ENCODE data around the gene CXCL6.

CXCL6 gene

GRCh38 chr4:73853246-73853704 lies 16.8 kb downstream of the CXCL6 start, which contains the start of gene PF4V1:
TSS of gene PF4V1 (plus strand) at chr4:73853296. CDS start at chr4:73853363, 67 bp downstream.
- no peak within 1 kb of the TSS for H3K4me3 ChIP-seq (ENCODE audit: low read length)
- no peak within 1 kb of the TSS for H3K4me2 ChIP-seq (ENCODE audit: low read length)
- H3K27me3 ChIP-seq (ENCODE audit: control insufficient read depth, low read length) = no peaks in the 10 kb centered on the region
- TF ChIP-seq CTCF (IDR thresholded peaks at IDR 0.05; ENCODE audit: low read depth, low read length, poor library complexity, severe bottlenecking) = no peak
- no peak for TF ChIP-seq EZH2phosphoT487 (IDR thresholded peaks at IDR 0.05; ENCODE audit: borderline replicate concordance, low read length)
- H3K4me1 ChIP-seq (ENCODE audit: control insufficient read depth, low read length) = no peaks in the 10 kb centered on the region
- H3K27ac ChIP-seq (ENCODE audit: low read depth, low read length) = no peak within 1 kb of the TSS
- H4K20me1 ChIP-seq (ENCODE audit: control insufficient read depth, insufficient read depth, low read depth, low read length) = no peaks in the 10 kb centered on the region
- no peaks in the 10 kb centered on the region for H3F3A ChIP-seq (ENCODE audit: control insufficient read depth, insufficient read depth)
- H3K79me2 ChIP-seq (ENCODE audit: control insufficient read depth, low read length) = no peaks in the 10 kb centered on the region
- H3K9me3 ChIP-seq (ENCODE audit: control insufficient read depth, insufficient read depth, low read length) = no peaks in the 10 kb centered on the region
- no peaks in the 10 kb centered on the region for H3K36me3 ChIP-seq (ENCODE audit: control insufficient read depth, low read length)
- no peaks in the 10 kb centered on the region for H3K9me2 ChIP-seq (replicated peaks; ENCODE audit: control insufficient read depth, low read length)

GRCh38 chr4:73853718-73854473 lies 17.4 kb downstream of the CXCL6 start:
- Histone ChIP-seq H3K9me2 (replicated peaks; ENCODE audit: control insufficient read depth, low read length) (no peaks in the 10 kb centered on the region), H3K4me1 (ENCODE audit: control insufficient read depth, low read length) (no peaks in the 10 kb centered on the region), H3K9me3 (ENCODE audit: control insufficient read depth, insufficient read depth, low read length) (no peaks in the 10 kb centered on the region), H3K4me3 (ENCODE audit: low read length) (no peak overlapping the region), H3K27me3 (ENCODE audit: control insufficient read depth, low read length) (no peaks in the 10 kb centered on the region), H4K20me1 (ENCODE audit: control insufficient read depth, insufficient read depth, low read depth, low read length) (no peaks in the 10 kb centered on the region), H3F3A (ENCODE audit: control insufficient read depth, insufficient read depth) (no peaks in the 10 kb centered on the region), H3K36me3 (ENCODE audit: control insufficient read depth, low read length) (no peaks in the 10 kb centered on the region), H3K27ac (ENCODE audit: low read depth, low read length) (no peak overlapping the region), H3K79me2 (ENCODE audit: control insufficient read depth, low read length) (no peaks in the 10 kb centered on the region), H3K4me2 (ENCODE audit: low read length) (no peak overlapping the region)
- TF ChIP-seq EZH2phosphoT487 (IDR thresholded peaks at IDR 0.05; ENCODE audit: borderline replicate concordance, low read length) (no peak), CTCF (IDR thresholded peaks at IDR 0.05; ENCODE audit: low read depth, low read length, poor library complexity, severe bottlenecking) (no peak)

- H3K9me3 ChIP-seq (ENCODE audit: control insufficient read depth, insufficient read depth, low read length) = no peaks in the 10 kb centered on the region
- no peaks in the 10 kb centered on the region for H3K27me3 ChIP-seq (ENCODE audit: control insufficient read depth, low read length)
- H4K20me1 ChIP-seq (ENCODE audit: control insufficient read depth, insufficient read depth, low read depth, low read length) = no peaks in the 10 kb centered on the region
- no peaks in the 10 kb centered on the region for H3K79me2 ChIP-seq (ENCODE audit: control insufficient read depth, low read length)
- H3K27ac ChIP-seq (ENCODE audit: low read depth, low read length) = no peak overlapping the region
- H3K4me2 ChIP-seq (ENCODE audit: low read length) = no peak overlapping the region
- H3K9me2 ChIP-seq (replicated peaks; ENCODE audit: control insufficient read depth, low read length) = no peaks in the 10 kb centered on the region
- no peaks in the 10 kb centered on the region for H3F3A ChIP-seq (ENCODE audit: control insufficient read depth, insufficient read depth)
- H3K4me3 ChIP-seq (ENCODE audit: low read length) = no peak overlapping the region
- no peaks in the 10 kb centered on the region for H3K36me3 ChIP-seq (ENCODE audit: control insufficient read depth, low read length)
- no peaks in the 10 kb centered on the region for H3K4me1 ChIP-seq (ENCODE audit: control insufficient read depth, low read length)
- TF ChIP-seq CTCF (IDR thresholded peaks at IDR 0.05; ENCODE audit: low read depth, low read length, poor library complexity, severe bottlenecking) (no peak), EZH2phosphoT487 (IDR thresholded peaks at IDR 0.05; ENCODE audit: borderline replicate concordance, low read length) (no peak)
These were observed 18.9 kb downstream of the CXCL6 start for GRCh38 chr4:73855406-73855805.
